GM23248 (cell line): Measurements from ENCODE around the gene NOTCH1.

Source experiments
- EZH2 ChIP-seq: fragments of 200-600 bp; sonication (generic); IDR thresholded peaks from 2 replicates; pipeline ENCODE4 v1.6.1; 2018; ENCODE audit warnings: antibody characterized with exemption, mild to moderate bottlenecking; ENCODE audit not compliant: insufficient read depth, poor library complexity, severe bottlenecking
- EZH2phosphoT487 ChIP-seq: fragments of 200-600 bp; sonication (generic); IDR thresholded peaks from 2 replicates; pipeline ENCODE4 v1.6.1; 2018; ENCODE audit warnings: antibody characterized with exemption, moderate library complexity, mild to moderate bottlenecking, low read depth; ENCODE audit not compliant: insufficient read depth

DNA sequence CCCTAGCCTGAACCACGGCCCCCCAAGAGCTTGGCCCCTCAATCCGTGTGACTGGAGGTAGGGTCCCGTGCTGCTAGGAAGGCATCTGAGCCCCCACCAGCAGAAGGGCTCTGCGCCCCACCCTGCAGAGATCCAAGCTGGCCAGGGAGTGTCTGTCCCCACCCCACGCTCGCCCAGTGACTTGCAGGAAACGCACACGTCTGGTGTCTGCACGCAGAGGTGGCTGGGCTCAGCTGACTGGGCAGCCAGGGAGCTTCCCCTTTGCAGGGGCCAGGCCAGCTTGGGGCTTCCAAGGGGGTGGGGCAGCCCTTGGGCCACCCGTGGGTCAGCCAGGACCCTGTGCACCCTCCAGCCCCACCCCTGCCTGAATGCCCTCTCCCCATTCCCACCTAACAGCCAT, 24.3 kb downstream of the NOTCH1 start:
- no peak for TF ChIP-seq EZH2phosphoT487
- no peak for TF ChIP-seq EZH2
